Measurements from ENCODE around the gene AP2A2. TPM values are rescaled to one million over a fixed set of nuclear protein-coding genes. Genes with fewer than 3 reads are reported as not detected.
A peak's percentile ranks its signal among the peaks of the same experiment; 100 is the strongest.

AP2A2 gene
- total RNA-seq, 1 donor from 2014 or later = 105 TPM

DNA sequence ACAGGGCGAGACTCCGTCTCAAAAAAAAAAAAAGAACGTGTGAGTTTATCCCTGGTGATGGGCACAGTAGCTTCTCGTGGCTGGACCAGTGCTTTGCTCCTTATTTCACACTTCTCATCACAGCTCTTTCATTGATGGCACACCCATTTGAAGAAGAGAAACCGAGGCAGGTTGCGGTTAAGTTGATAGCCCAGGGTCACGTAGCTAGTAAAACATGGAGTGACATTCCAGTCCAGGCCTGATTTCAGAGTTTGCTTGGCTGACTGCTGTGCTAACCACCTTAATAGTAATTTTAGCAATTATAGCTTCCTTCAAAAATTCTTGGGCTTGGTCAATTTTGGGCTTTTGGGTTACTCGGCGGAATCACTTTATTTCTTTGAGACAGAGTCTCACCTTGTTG lies 25.8 kb downstream of the AP2A2 start:
- Histone ChIP-seq H3K36me3 (ENCODE audit: insufficient read depth, low read length) (no peaks in the 10 kb centered on the region), H3K27me3 (ENCODE audit: insufficient read depth, low read length) (no peaks in the 10 kb centered on the region), H3K4me1 (ENCODE audit: insufficient read depth, low read length) (no peaks in the 10 kb centered on the region), H3K4me3 (ENCODE audit: insufficient read depth, low read depth, low read length) (no peak overlapping the region), H3K79me2 (ENCODE audit: insufficient read depth, low read length) (peaks cover 73% of the 10 kb centered on the region), H3K4me2 (ENCODE audit: low read length) (no peak overlapping the region), H4K20me1 (ENCODE audit: insufficient read depth, low read length) (peaks cover 82% of the 10 kb centered on the region), H3K27ac (ENCODE audit: low read depth, low read length) (no peak overlapping the region), H3K9ac (ENCODE audit: low read length) (no peak overlapping the region), H3K9me3 (ENCODE audit: insufficient read depth, low read depth, low read length) (no peaks in the 10 kb centered on the region), H2AFZ (ENCODE audit: low read depth, low read length) (no peak overlapping the region)
- no peak for FAIRE-seq
- H3K36me3 Mint-ChIP-seq (ENCODE audit: low read depth, unreplicated experiment) = peaks cover 18% of the 10 kb centered on the region
- no peak overlapping the region for H3K4me3 Mint-ChIP-seq (ENCODE audit: unreplicated experiment)
- H3K27me3 Mint-ChIP-seq (ENCODE audit: low read depth, unreplicated experiment) = no peaks in the 10 kb centered on the region
- H3K4me1 Mint-ChIP-seq (ENCODE audit: low read depth, unreplicated experiment) = peaks cover 35% of the 10 kb centered on the region
- peaks cover 5% of the 10 kb centered on the region for H3K9me3 Mint-ChIP-seq (ENCODE audit: unreplicated experiment)
- H3K27ac Mint-ChIP-seq (ENCODE audit: unreplicated experiment) = no peak overlapping the region
- no peak for DNase-seq (ENCODE audit: low read depth)
- TF ChIP-seq, protein P1, sequence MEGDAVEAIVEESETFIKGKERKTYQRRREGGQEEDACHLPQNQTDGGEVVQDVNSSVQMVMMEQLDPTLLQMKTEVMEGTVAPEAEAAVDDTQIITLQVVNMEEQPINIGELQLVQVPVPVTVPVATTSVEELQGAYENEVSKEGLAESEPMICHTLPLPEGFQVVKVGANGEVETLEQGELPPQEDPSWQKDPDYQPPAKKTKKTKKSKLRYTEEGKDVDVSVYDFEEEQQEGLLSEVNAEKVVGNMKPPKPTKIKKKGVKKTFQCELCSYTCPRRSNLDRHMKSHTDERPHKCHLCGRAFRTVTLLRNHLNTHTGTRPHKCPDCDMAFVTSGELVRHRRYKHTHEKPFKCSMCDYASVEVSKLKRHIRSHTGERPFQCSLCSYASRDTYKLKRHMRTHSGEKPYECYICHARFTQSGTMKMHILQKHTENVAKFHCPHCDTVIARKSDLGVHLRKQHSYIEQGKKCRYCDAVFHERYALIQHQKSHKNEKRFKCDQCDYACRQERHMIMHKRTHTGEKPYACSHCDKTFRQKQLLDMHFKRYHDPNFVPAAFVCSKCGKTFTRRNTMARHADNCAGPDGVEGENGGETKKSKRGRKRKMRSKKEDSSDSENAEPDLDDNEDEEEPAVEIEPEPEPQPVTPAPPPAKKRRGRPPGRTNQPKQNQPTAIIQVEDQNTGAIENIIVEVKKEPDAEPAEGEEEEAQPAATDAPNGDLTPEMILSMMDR (IDR thresholded peaks at IDR 0.05; ENCODE audit: insufficient read depth, low read depth, low read length) = no peak
- no peak for TF ChIP-seq EZH2 (IDR thresholded peaks at IDR 0.05; ENCODE audit: insufficient read depth, low read length)

DNA sequence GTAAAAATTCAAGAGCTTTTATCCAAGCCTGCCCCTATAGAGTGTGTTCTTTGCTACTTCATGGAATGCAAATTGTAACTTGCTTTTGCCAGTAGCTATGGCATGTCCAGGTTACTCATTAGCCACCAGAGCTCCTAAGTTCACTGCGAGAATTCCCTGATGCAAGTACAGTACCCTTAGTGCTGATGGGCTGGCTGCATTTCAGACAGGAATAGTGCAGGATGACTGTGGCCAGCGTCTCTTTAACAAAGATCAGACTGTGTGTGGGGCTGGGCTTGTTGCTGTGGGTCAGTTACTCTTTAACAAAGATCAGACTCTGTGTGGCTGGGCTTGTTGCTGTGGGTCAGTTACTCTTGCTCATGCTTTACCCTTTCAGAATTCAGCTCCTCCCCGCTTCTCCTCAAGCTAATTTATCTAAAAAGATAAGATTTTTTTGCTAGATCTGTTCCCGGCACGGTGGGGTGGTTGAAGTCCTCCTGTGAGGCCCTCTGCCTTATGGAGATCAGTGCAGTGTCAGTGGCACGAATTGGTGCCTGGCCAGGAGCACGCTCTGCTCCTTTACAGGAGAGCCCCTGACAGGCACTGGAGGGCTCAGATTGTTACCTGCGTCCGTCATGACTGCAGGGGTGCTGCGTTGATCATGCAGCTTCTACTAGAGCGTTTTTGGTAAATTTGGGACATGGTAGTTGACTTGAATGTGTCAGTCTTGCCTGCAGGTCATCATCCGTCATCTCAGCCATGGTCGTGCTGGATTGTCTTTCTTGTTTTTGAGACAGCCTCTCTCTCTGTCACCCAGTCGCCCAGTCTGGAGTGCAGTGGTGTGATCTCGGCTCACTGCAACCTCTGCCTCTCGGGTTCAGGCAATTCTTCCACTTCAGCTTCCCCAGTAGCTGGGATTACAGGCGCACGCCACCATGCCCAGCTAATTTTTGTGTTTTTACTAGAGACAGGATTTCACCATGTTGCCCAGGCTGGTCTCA lies 27.0 kb downstream of the AP2A2 start:
- H3K27me3 Mint-ChIP-seq (ENCODE audit: low read depth, unreplicated experiment) = no peaks in the 10 kb centered on the region
- Histone ChIP-seq H3K9me3 (ENCODE audit: insufficient read depth, low read depth, low read length) (no peaks in the 10 kb centered on the region), H3K9ac (ENCODE audit: low read length) (no peak overlapping the region), H3K4me3 (ENCODE audit: insufficient read depth, low read depth, low read length) (no peak overlapping the region), H2AFZ (ENCODE audit: low read depth, low read length) (no peak overlapping the region), H3K4me2 (ENCODE audit: low read length) (no peak overlapping the region), H3K36me3 (ENCODE audit: insufficient read depth, low read length) (no peaks in the 10 kb centered on the region), H4K20me1 (ENCODE audit: insufficient read depth, low read length) (peaks cover 82% of the 10 kb centered on the region), H3K4me1 (ENCODE audit: insufficient read depth, low read length) (no peaks in the 10 kb centered on the region), H3K27ac (ENCODE audit: low read depth, low read length) (no peak overlapping the region), H3K79me2 (ENCODE audit: insufficient read depth, low read length) (peaks cover 73% of the 10 kb centered on the region), H3K27me3 (ENCODE audit: insufficient read depth, low read length) (no peaks in the 10 kb centered on the region)
- H3K9me3 Mint-ChIP-seq (ENCODE audit: unreplicated experiment) = peaks cover 5% of the 10 kb centered on the region
- H3K4me3 Mint-ChIP-seq (ENCODE audit: unreplicated experiment) = peak overlapping the region; percentile 7
- peak overlapping the region; percentile 44 for H3K27ac Mint-ChIP-seq (ENCODE audit: unreplicated experiment)
- no peak for FAIRE-seq
- peaks cover 37% of the 10 kb centered on the region for H3K4me1 Mint-ChIP-seq (ENCODE audit: low read depth, unreplicated experiment)
- TF ChIP-seq, protein P1 (IDR thresholded peaks at IDR 0.05; ENCODE audit: insufficient read depth, low read depth, low read length) = no peak
- TF ChIP-seq EZH2 (IDR thresholded peaks at IDR 0.05; ENCODE audit: insufficient read depth, low read length) = no peak
- peaks cover 23% of the 10 kb centered on the region for H3K36me3 Mint-ChIP-seq (ENCODE audit: low read depth, unreplicated experiment)
- peak; percentile 73 for DNase-seq (ENCODE audit: low read depth)

DNA sequence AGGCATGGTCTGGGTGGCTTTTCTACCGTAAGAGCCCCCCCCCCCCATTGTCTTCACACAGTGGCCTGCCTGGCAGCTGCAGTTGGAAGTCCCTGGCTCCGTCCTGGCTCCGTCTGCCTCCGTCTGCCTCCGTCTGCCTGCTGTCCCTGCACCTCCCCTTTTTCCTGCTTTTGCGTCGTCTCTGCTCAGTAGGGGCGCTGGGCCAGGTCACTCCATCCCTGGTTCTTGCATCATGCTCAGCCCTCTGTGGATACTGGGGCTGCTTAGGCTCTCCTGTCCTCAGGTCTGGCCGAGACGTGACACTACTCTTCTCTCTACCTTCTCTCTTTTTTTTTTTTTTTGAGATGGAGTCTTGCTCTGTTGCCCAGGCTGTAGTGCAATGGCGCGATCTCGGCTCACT lies 27.8 kb downstream of the AP2A2 start:
- Mint-ChIP-seq H3K9me3 (ENCODE audit: unreplicated experiment) (peaks cover 4% of the 10 kb centered on the region), H3K27ac (ENCODE audit: unreplicated experiment) (no peak overlapping the region), H3K4me3 (ENCODE audit: unreplicated experiment) (no peak overlapping the region), H3K27me3 (ENCODE audit: low read depth, unreplicated experiment) (no peaks in the 10 kb centered on the region), H3K4me1 (ENCODE audit: low read depth, unreplicated experiment) (peaks cover 34% of the 10 kb centered on the region), H3K36me3 (ENCODE audit: low read depth, unreplicated experiment) (peaks cover 23% of the 10 kb centered on the region)
- Histone ChIP-seq H3K4me3 (ENCODE audit: insufficient read depth, low read depth, low read length) (no peak overlapping the region), H3K27me3 (ENCODE audit: insufficient read depth, low read length) (no peaks in the 10 kb centered on the region), H3K9ac (ENCODE audit: low read length) (no peak overlapping the region), H4K20me1 (ENCODE audit: insufficient read depth, low read length) (peaks cover 88% of the 10 kb centered on the region), H3K4me2 (ENCODE audit: low read length) (no peak overlapping the region), H3K4me1 (ENCODE audit: insufficient read depth, low read length) (no peaks in the 10 kb centered on the region), H3K27ac (ENCODE audit: low read depth, low read length) (no peak overlapping the region), H2AFZ (ENCODE audit: low read depth, low read length) (no peak overlapping the region), H3K9me3 (ENCODE audit: insufficient read depth, low read depth, low read length) (no peaks in the 10 kb centered on the region), H3K36me3 (ENCODE audit: insufficient read depth, low read length) (no peaks in the 10 kb centered on the region), H3K79me2 (ENCODE audit: insufficient read depth, low read length) (peaks cover 79% of the 10 kb centered on the region)
- DNase-seq (ENCODE audit: low read depth) (no peak), FAIRE-seq (no peak)
- TF ChIP-seq, protein P1 (IDR thresholded peaks at IDR 0.05; ENCODE audit: insufficient read depth, low read depth, low read length) = no peak
- TF ChIP-seq EZH2 (IDR thresholded peaks at IDR 0.05; ENCODE audit: insufficient read depth, low read length) = no peak
